Stomach (tissue), 9 donors: ENCODE measurements around the gene ERLIN1. TPM values are rescaled to one million over a fixed set of nuclear protein-coding genes. Genes with fewer than 3 reads are reported as not detected.

ENCODE experiments used
- DNase-seq, 2 donors: peaks; one replicate each; pipeline versions ENCODE4 v3.0.0 to v3.0.0-alpha.2; 2013 to 2019
- H3K27ac ChIP-seq, 5 donors: fragments of 200-600 bp in 4 of 5; sonication (generic) in 4 of 5; one replicate each; pipeline ENCODE4 v1.5.1; 2013 to 2019; ENCODE audit warnings: mild to moderate bottlenecking in 1 of 5, moderate library complexity in 1 of 5
- H3K27me3 ChIP-seq, 3 donors: fragments of 200-600 bp; sonication (generic); one replicate each; pipeline ENCODE4 v1.5.1; 2017 to 2019; ENCODE audit warnings: mixed run types in 1 of 3
- H3K36me3 ChIP-seq, 4 donors: fragments of 200-600 bp; sonication (generic); 1 replicate in 3 of 4; 2 replicates in 1 of 4; pipeline ENCODE4 v1.5.1; 2016 to 2019
- H3K4me1 ChIP-seq, 4 donors: fragments of 200-600 bp; sonication (generic); one replicate each; pipeline ENCODE4 v1.5.1; 2016 to 2019
- H3K4me3 ChIP-seq, 4 donors: fragments of 200-600 bp; sonication (generic) in 3 of 4; one replicate each; pipeline ENCODE4 v1.5.1; 2016 to 2019; ENCODE audit warnings: mild to moderate bottlenecking in 1 of 4
- H3K9me3 ChIP-seq, 4 donors: fragments of 200-600 bp; sonication (generic); one replicate each; pipeline ENCODE4 v1.5.1; 2016 to 2019
- CTCF ChIP-seq, 7 experiments: fragments of 450-650 bp in 4 of 7; fragments of 200-600 bp in 3 of 7; sonication (generic) in 3 of 7; IDR thresholded peaks; one replicate each; pipeline ENCODE4 v1.5.1; 2016 to 2019; ENCODE audit warnings: antibody characterized with exemption in 7 of 7, control low read depth in 2 of 7, mild to moderate bottlenecking in 1 of 7
- EP300 ChIP-seq: sonication (generic); formaldehyde crosslinking; IDR thresholded peaks from one replicate; pipeline ENCODE4 v1.6.1; 2017; ENCODE audit warnings: antibody characterized with exemption
- POLR2A ChIP-seq, 4 donors: fragments of 450-650 bp; IDR thresholded peaks; one replicate each; pipeline ENCODE4 v1.6.1; 2016; ENCODE audit warnings: antibody characterized with exemption in 4 of 4, control low read depth in 2 of 4, mild to moderate bottlenecking in 1 of 4, moderate library complexity in 1 of 4
- POLR2AphosphoS5 ChIP-seq, 3 donors: sonication (generic); formaldehyde crosslinking; IDR thresholded peaks; one replicate each; pipeline ENCODE4 v1.6.1; 2016; ENCODE audit warnings: antibody characterized with exemption in 3 of 3
- WGBS, 5 donors: extraction: QIAGEN DNeasy Blood & Tissue Kit in 3 of 5; methylation state at CpG; one replicate each; pipeline versions ENCODE4 v1.1.5 to v1.1.7; 2013 to 2018; 5-methylcytosine and 5-hydroxymethylcytosine counted together
- intact Hi-C: fragments of 100-400 bp; cut with DNase I; formaldehyde crosslinking; loops from one replicate; pipeline ENCODE4 v1.15.1; 2023; ENCODE audit warnings: low total_unique reads
- polyA plus RNA-seq, 3 donors: library from polyadenylated mRNA; stranded (reverse); fragments of 200-250 nt; gene quantifications; one replicate each; pipeline ENCODE4 v1.2.3, GENCODE V29; 2013
- total RNA-seq, 5 donors: library from RNA; depleted of rRNA; stranded (reverse); fragments of >200 nt; gene quantifications; one replicate each; pipeline versions ENCODE4 v1.1.0 to v1.2.3, GENCODE V29; 2014 to 2016
- donor health status: healthy with polysubstance abuse.
- donor health status: Bipolar disorder and iron deficiency.
- donor health status: healthy.

Gene ERLIN1
- total and polyA plus RNA-seq, 8 donors: 4.4 to 61.5 (median 9.4) TPM

- WGBS, 5 donors: 60 to 76% (median 66%) methylated on average over 3 of the region's 3 CpGs
- Histone ChIP-seq H3K36me3 (peaks cover 19 to 87% (median 79%) of the 10 kb centered on the region in 4 donors), H3K4me3 (no peak overlapping the region), H3K9me3 (no peaks in the 10 kb centered on the region), H3K4me1 (peaks cover 25 to 31% (median 27%) of the 10 kb centered on the region in 4 donors), H3K27me3 (no peaks in the 10 kb centered on the region), H3K27ac (peak overlapping the region; percentile 1 to 85 (median 64))
- intact Hi-C loops: no loop called here
- DNase-seq: peak in 1 of 2 donors; percentile 20
- TF ChIP-seq CTCF (IDR thresholded peaks at IDR 0.05): no peak
- TF ChIP-seq POLR2A (IDR thresholded peaks at IDR 0.05): no peak
Measured at GRCh38 chr10:100174699-100175677, 10.8 kb downstream of the ERLIN1 start.

- H3K36me3 ChIP-seq: peaks cover 10 to 73% (median 66%) of the 10 kb centered on the region in 4 donors
- no peaks in the 10 kb centered on the region for H3K27me3 ChIP-seq
- no peak for DNase-seq
- peak overlapping the region; percentile 20 to 76 (median 45) for H3K27ac ChIP-seq
- H3K9me3 ChIP-seq: no peaks in the 10 kb centered on the region
- peaks cover 15 to 29% (median 22%) of the 10 kb centered on the region in 4 donors for H3K4me1 ChIP-seq
- H3K4me3 ChIP-seq: no peak overlapping the region
- intact Hi-C loops: no loop called here
- 90 to 95% (median 94%) methylated on average over 6 of the region's 6 CpGs for WGBS, 5 donors
- no peak for TF ChIP-seq POLR2A (IDR thresholded peaks at IDR 0.05)
- TF ChIP-seq EP300: no peak
- TF ChIP-seq POLR2AphosphoS5 (IDR thresholded peaks at IDR 0.05): no peak
- no peak for TF ChIP-seq CTCF (IDR thresholded peaks at IDR 0.05)
Measured at GRCh38 chr10:100173035-100173434, 12.8 kb downstream of the ERLIN1 start.

GRCh38 chr10:100172349-100172748 is 13.5 kb downstream of the ERLIN1 start:
- Histone ChIP-seq H3K27ac (peak overlapping the region in 1 of 5 donors; percentile 64), H3K4me3 (no peak overlapping the region), H3K9me3 (no peaks in the 10 kb centered on the region), H3K4me1 (peaks cover 15 to 33% (median 24%) of the 10 kb centered on the region in 4 donors), H3K27me3 (no peaks in the 10 kb centered on the region), H3K36me3 (peaks cover 7 to 66% (median 60%) of the 10 kb centered on the region in 4 donors)
- no peak for DNase-seq
- TF ChIP-seq POLR2A (IDR thresholded peaks at IDR 0.05) (no peak), EP300 (no peak), CTCF (IDR thresholded peaks at IDR 0.05) (no peak), POLR2AphosphoS5 (IDR thresholded peaks at IDR 0.05) (no peak)
- intact Hi-C loops: no loop called here
- 94 to 100% (median 96%) methylated on average over 1 of the region's 1 CpG for WGBS, 5 donors

- Histone ChIP-seq H3K27ac (peak overlapping the region; percentile 36 to 81 (median 65)), H3K27me3 (no peaks in the 10 kb centered on the region), H3K9me3 (no peaks in the 10 kb centered on the region), H3K4me1 (peaks cover 0 to 31% (median 6%) of the 10 kb centered on the region in 4 donors), H3K36me3 (peaks cover 7 to 38% (median 33%) of the 10 kb centered on the region in 4 donors), H3K4me3 (no peak overlapping the region)
- intact Hi-C loops: no loop called here
- DNase-seq: no peak
- 28 to 49% (median 39%) methylated on average over 1 of the region's 1 CpG for WGBS, 5 donors
- TF ChIP-seq POLR2AphosphoS5 (IDR thresholded peaks at IDR 0.05): no peak
- TF ChIP-seq CTCF (IDR thresholded peaks at IDR 0.05): no peak
- TF ChIP-seq POLR2A (IDR thresholded peaks at IDR 0.05): no peak
- no peak for TF ChIP-seq EP300
Measured at GRCh38 chr10:100168313-100168643, 17.6 kb downstream of the ERLIN1 start.
